Activated CD4-positive, alpha-beta T cell treated with anti-CD3 and anti-CD28 coated beads for 1 hour (primary cell): ENCODE results near the gene STARD3.
A peak's percentile ranks its signal among the peaks of the same experiment; 100 is the strongest.

Experiments
- DNase-seq: peaks from one replicate; pipeline ENCODE4 v3.0.0-alpha.2; 2020

Gene STARD3

GRCh38 chr17:39604911-39605491, 31.9 kb upstream of the STARD3 start:
- no peak for DNase-seq

GRCh38 chr17:39605492-39606433, 31.2 kb upstream of the STARD3 start:
- no peak for DNase-seq

- no peak for DNase-seq
Measured at GRCh38 chr17:39606434-39607056, 30.4 kb upstream of the STARD3 start.

- DNase-seq = no peak
Measured at GRCh38 chr17:39607057-39607850, 29.7 kb upstream of the STARD3 start.

GRCh38 chr17:39607851-39608130, 29.2 kb upstream of the STARD3 start, which contains the start of gene NEUROD2:
Gene NEUROD2 (minus strand): TSS chr17:39607920. CDS start chr17:39606599, 1,321 bp downstream.
- DNase-seq = no peak

GRCh38 chr17:39608142-39608981, 28.6 kb upstream of the STARD3 start:
- DNase-seq = no peak

GRCh38 chr17:39609416-39610025, 27.4 kb upstream of the STARD3 start:
- no peak for DNase-seq

- no peak for DNase-seq
Measured at GRCh38 chr17:39611401-39612112, 25.4 kb upstream of the STARD3 start.

GRCh38 chr17:39612291-39612894, 24.6 kb upstream of the STARD3 start:
- no peak for DNase-seq

- no peak for DNase-seq
Measured at GRCh38 chr17:39612935-39613464, 23.9 kb upstream of the STARD3 start.

GRCh38 chr17:39614545-39615157, 22.3 kb upstream of the STARD3 start:
- no peak for DNase-seq

GRCh38 chr17:39615434-39615833, 21.5 kb upstream of the STARD3 start:
- no peak for DNase-seq

GRCh38 chr17:39617100-39617445, 19.9 kb upstream of the STARD3 start:
- DNase-seq = no peak

- DNase-seq = peak; percentile 40
Measured at GRCh38 chr17:39617446-39618245, 19.3 kb upstream of the STARD3 start.

GRCh38 chr17:39618246-39618913, 18.6 kb upstream of the STARD3 start:
- no peak for DNase-seq

- DNase-seq = no peak
Measured at GRCh38 chr17:39618956-39619785, 17.8 kb upstream of the STARD3 start.

- DNase-seq = no peak
Measured at GRCh38 chr17:39619786-39620101, 17.2 kb upstream of the STARD3 start.
